ENCODE data around the gene MPRIP. TPM values are rescaled to one million over a fixed set of nuclear protein-coding genes. Genes with fewer than 3 reads are reported as not detected.
"Not testable (repeated sequence)": the region's sequence is repeated elsewhere in the genome, so short reads cannot be mapped to it uniquely, and the experiment has no call there.

MPRIP gene
- total RNA-seq, 1 experiment from 2014 or later: 258 TPM

DNA sequence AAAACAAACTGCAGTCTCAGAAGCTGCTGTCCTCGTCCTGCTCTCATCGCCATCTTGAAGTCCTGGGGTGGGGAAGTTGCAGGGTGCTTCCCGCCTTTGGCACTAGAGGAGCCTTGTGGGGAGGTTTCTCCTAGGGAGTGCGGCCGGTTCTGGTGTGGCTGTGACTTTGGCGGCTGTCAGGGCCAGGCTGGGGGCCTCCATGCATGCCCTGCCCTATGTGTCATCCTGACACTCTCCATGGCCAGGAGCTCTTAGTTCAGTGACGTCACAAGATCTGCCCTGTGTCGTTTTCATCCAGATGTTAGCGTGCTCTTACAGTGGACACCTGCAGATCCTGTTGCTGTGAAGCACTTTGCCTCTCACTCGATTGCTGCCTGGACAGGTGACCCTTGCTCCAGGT, 114.3 kb downstream of the MPRIP start:
- Histone ChIP-seq H3K79me2 (ENCODE audit: insufficient read depth, low read length) (no peaks in the 10 kb centered on the region; the same call in 1 of the 2 replicates), H3K9ac (ENCODE audit: low read length) (no peak overlapping the region), H3K4me1 (ENCODE audit: control insufficient read depth in 1 of 2, insufficient read depth in 2 of 2, low read length in 2 of 2) (peaks cover 0 to 12% of the 10 kb centered on the region in 2 experiments; a peak in 2 of 4 replicates), H3K4me2 (ENCODE audit: low read length) (no peak overlapping the region), H3K9me3 (ENCODE audit: control insufficient read depth in 1 of 2, insufficient read depth in 1 of 2, low read depth in 1 of 2, low read length in 2 of 2) (no peaks in the 10 kb centered on the region), H3K27me3 (ENCODE audit: insufficient read depth, low read length) (no peaks in the 10 kb centered on the region), H3K27ac (ENCODE audit: low read depth, low read length) (no peak overlapping the region), H2AFZ (ENCODE audit: low read depth, low read length, poor library complexity, severe bottlenecking) (no peak overlapping the region), H3K36me3 (ENCODE audit: control insufficient read depth in 1 of 2, insufficient read depth in 2 of 2, low read length in 2 of 2) (peaks cover 12 to 56% of the 10 kb centered on the region in 2 experiments; a peak in 3 of 4 replicates), H3K4me3 (replicated peaks in 1 of 2; ENCODE audit: low read depth in 1 of 2, low read length in 2 of 2) (no peak overlapping the region), H4K20me1 (ENCODE audit: insufficient read depth) (no peaks in the 10 kb centered on the region), H3K9me2 (ENCODE audit: insufficient read depth) (no peaks in the 10 kb centered on the region)
- intact Hi-C loops (cut with micrococcal nuclease): no loop called here
- DNase-seq (ENCODE audit: low read depth, low spot score) (no peak), ATAC-seq (no peak)
- ChIA-PET RAD21 (ENCODE audit: low non-redundant PET in 1 of 2, low total read pairs in 2 of 2, uncharacterized antibody in 2 of 2, unreplicated experiment in 2 of 2) (no interaction called here), POLR2A (no interaction called here), CTCF (no interaction called here)
- TF ChIP-seq EZH2 (IDR thresholded peaks at IDR 0.05) (no peak), POLR2A (IDR thresholded peaks at IDR 0.05; ENCODE audit: borderline replicate concordance, extremely low read depth, insufficient read depth, insufficient read length) (no peak), EGR1 (IDR thresholded peaks at IDR 0.05; ENCODE audit: low read depth) (no peak), ZNF274 (IDR thresholded peaks at IDR 0.05; ENCODE audit: low read depth, low read length) (no peak)
- BruUV-seq (replicated peaks): no TSS peak

DNA sequence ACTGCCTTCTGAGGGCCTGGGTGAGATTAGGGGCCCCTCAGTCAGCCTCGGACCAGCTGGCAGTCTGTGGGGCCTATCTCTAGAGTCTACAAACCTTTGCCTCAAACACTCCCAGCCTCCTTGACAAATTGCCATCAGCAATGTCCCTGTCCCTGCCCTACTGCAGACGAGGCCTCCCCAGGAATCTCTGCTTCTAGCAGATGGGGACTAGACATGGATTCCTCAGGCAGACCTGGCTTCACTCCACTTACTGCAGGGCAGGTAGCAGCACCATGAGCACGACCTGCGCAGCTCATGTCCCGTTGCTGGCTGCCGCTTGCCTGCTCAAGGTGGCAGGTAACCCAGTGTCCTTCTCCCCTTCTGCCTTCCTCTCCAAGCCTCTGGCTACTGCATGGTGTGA, 114.8 kb downstream of the MPRIP start:
- Histone ChIP-seq H3K9ac (ENCODE audit: low read length) (no peak overlapping the region), H3K9me2 (ENCODE audit: insufficient read depth) (no peaks in the 10 kb centered on the region), H3K4me3 (replicated peaks in 1 of 2; ENCODE audit: low read depth in 1 of 2, low read length in 2 of 2) (no peak overlapping the region), H3K27me3 (ENCODE audit: insufficient read depth, low read length) (no peaks in the 10 kb centered on the region), H3K4me2 (ENCODE audit: low read length) (no peak overlapping the region), H3K36me3 (ENCODE audit: control insufficient read depth in 1 of 2, insufficient read depth in 2 of 2, low read length in 2 of 2) (peaks cover 12 to 60% of the 10 kb centered on the region in 2 experiments; a peak in 3 of 4 replicates), H3K4me1 (ENCODE audit: control insufficient read depth in 1 of 2, insufficient read depth in 2 of 2, low read length in 2 of 2) (peaks cover 0 to 6% of the 10 kb centered on the region in 2 experiments; a peak in 2 of 4 replicates), H4K20me1 (ENCODE audit: insufficient read depth) (no peaks in the 10 kb centered on the region), H3K27ac (ENCODE audit: low read depth, low read length) (no peak overlapping the region), H3K79me2 (ENCODE audit: insufficient read depth, low read length) (no peaks in the 10 kb centered on the region; the same call in 1 of the 2 replicates), H3K9me3 (ENCODE audit: control insufficient read depth in 1 of 2, insufficient read depth in 1 of 2, low read depth in 1 of 2, low read length in 2 of 2) (no peaks in the 10 kb centered on the region), H2AFZ (ENCODE audit: low read depth, low read length, poor library complexity, severe bottlenecking) (no peak overlapping the region)
- ChIA-PET CTCF (no interaction called here), POLR2A (no interaction called here), RAD21 (ENCODE audit: low non-redundant PET in 1 of 2, low total read pairs in 2 of 2, uncharacterized antibody in 2 of 2, unreplicated experiment in 2 of 2) (no interaction called here)
- no peak for DNase-seq (ENCODE audit: low read depth, low spot score)
- ATAC-seq: no peak
- no peak for TF ChIP-seq EGR1 (IDR thresholded peaks at IDR 0.05; ENCODE audit: low read depth)
- TF ChIP-seq, protein P1, sequence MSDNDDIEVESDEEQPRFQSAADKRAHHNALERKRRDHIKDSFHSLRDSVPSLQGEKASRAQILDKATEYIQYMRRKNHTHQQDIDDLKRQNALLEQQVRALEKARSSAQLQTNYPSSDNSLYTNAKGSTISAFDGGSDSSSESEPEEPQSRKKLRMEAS (IDR thresholded peaks at IDR 0.05): no peak
- TF ChIP-seq FOSL1 (IDR thresholded peaks at IDR 0.05; ENCODE audit: low read depth): no peak
- TF ChIP-seq EZH2phosphoT487 (IDR thresholded peaks at IDR 0.05; ENCODE audit: borderline replicate concordance): no peak
- TF ChIP-seq POLR2A (IDR thresholded peaks at IDR 0.05; ENCODE audit: borderline replicate concordance, extremely low read depth, insufficient read depth, insufficient read length): no peak
- no peak for TF ChIP-seq POLR2AphosphoS5 (IDR thresholded peaks at IDR 0.05; ENCODE audit: low read depth, low read length)
- no peak for TF ChIP-seq RAD21 (IDR thresholded peaks at IDR 0.05; ENCODE audit: low read depth)
- no peak for TF ChIP-seq EZH2 (IDR thresholded peaks at IDR 0.05)
- no peak for TF ChIP-seq ELF1 (IDR thresholded peaks at IDR 0.05; ENCODE audit: borderline replicate concordance, low read depth)
- no peak for TF ChIP-seq JUND (IDR thresholded peaks at IDR 0.05)
- intact Hi-C loops (cut with micrococcal nuclease): no loop called here
- no TSS peak for BruUV-seq (replicated peaks)

DNA sequence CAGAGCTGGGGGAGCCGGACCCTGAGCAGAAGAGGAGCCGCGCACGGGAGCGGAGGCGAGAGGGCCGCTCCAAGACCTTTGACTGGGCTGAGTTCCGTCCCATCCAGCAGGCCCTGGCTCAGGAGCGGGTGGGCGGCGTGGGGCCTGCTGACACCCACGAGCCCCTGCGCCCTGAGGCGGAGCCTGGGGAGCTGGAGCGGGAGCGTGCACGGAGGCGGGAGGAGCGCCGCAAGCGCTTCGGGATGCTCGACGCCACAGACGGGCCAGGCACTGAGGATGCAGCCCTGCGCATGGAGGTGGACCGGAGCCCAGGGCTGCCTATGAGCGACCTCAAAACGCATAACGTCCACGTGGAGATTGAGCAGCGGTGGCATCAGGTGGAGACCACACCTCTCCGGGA, 116.2 kb downstream of the MPRIP start:
- H3K4me3 ChIP-seq (replicated peaks in 1 of 2; ENCODE audit: low read depth in 1 of 2, low read length in 2 of 2); H4K20me1 ChIP-seq (ENCODE audit: insufficient read depth); H2AFZ ChIP-seq (ENCODE audit: low read depth, low read length, poor library complexity, severe bottlenecking); H3K9ac ChIP-seq (ENCODE audit: low read length); intact Hi-C loops (cut with micrococcal nuclease); RAD21 ChIA-PET (ENCODE audit: low non-redundant PET in 1 of 2, low total read pairs in 2 of 2, uncharacterized antibody in 2 of 2, unreplicated experiment in 2 of 2); H3K9me3 ChIP-seq (ENCODE audit: control insufficient read depth in 1 of 2, insufficient read depth in 1 of 2, low read depth in 1 of 2, low read length in 2 of 2); DNase-seq (ENCODE audit: low read depth, low spot score); H3K4me2 ChIP-seq (ENCODE audit: low read length); H3K27ac ChIP-seq (ENCODE audit: low read depth, low read length); H3K79me2 ChIP-seq (ENCODE audit: insufficient read depth, low read length); POLR2A ChIA-PET; H3K4me1 ChIP-seq (ENCODE audit: control insufficient read depth in 1 of 2, insufficient read depth in 2 of 2, low read length in 2 of 2); CTCF ChIA-PET; H3K9me2 ChIP-seq (ENCODE audit: insufficient read depth); H3K27me3 ChIP-seq (ENCODE audit: insufficient read depth, low read length); BruUV-seq (replicated peaks); ATAC-seq: not testable (repeated sequence)
- peaks cover 14 to 57% of the 10 kb centered on the region in 2 experiments for H3K36me3 ChIP-seq (ENCODE audit: control insufficient read depth in 1 of 2, insufficient read depth in 2 of 2, low read length in 2 of 2)
